Fibroblast of lung (primary cell): ENCODE data around the gene P2RX6. TPM values are rescaled to one million over a fixed set of nuclear protein-coding genes. Genes with fewer than 3 reads are reported as not detected.

Experiments
- DNase-seq, 2 donors: peaks; one replicate each; pipeline versions ENCODE4 v3.0.0 to v3.0.0-alpha.2; 2010; ENCODE audit warnings: low read depth in 2 of 2
- H2AFZ ChIP-seq: 2 replicates; pipeline ENCODE4 v1.5.1; 2012; ENCODE audit warnings: low read length, control low read depth, inconsistent platforms
- H3K27ac ChIP-seq: 2 replicates; pipeline ENCODE4 v1.5.1; 2011; ENCODE audit warnings: low read length, control low read depth; ENCODE audit not compliant: insufficient read depth
- H3K27me3 ChIP-seq: 2 replicates; pipeline ENCODE4 v1.5.1; 2011; ENCODE audit warnings: mild to moderate bottlenecking, low read length; ENCODE audit not compliant: control insufficient read depth, insufficient read depth
- H3K36me3 ChIP-seq: 2 replicates; pipeline ENCODE4 v1.5.1; 2011; ENCODE audit warnings: low read length; ENCODE audit not compliant: control insufficient read depth, insufficient read depth
- H3K4me1 ChIP-seq: 2 replicates; pipeline ENCODE4 v1.5.1; 2011; ENCODE audit warnings: low read length; ENCODE audit not compliant: control insufficient read depth, insufficient read depth; ENCODE audit errors: extremely low read depth
- H3K4me2 ChIP-seq: 2 replicates; pipeline ENCODE4 v1.5.1; 2011; ENCODE audit warnings: low read length, control low read depth; ENCODE audit not compliant: insufficient read depth; ENCODE audit errors: extremely low read depth
- H3K4me3 ChIP-seq, 4 experiments: fragments of 200-600 bp in 1 of 4; sonication (generic) in 1 of 4; replicated peaks in 1 of 4; 2 replicates each; pipeline ENCODE4 v1.5.1; 2011 to 2016; ENCODE audit warnings: low read length in 4 of 4, low read depth in 3 of 4, mild to moderate bottlenecking in 3 of 4, control low read depth in 2 of 4, inconsistent platforms in 1 of 4, mixed read lengths in 1 of 4; ENCODE audit not compliant: insufficient read depth in 1 of 4; ENCODE audit errors: control extremely low read depth in 1 of 4
- H3K79me2 ChIP-seq: 2 replicates; pipeline ENCODE4 v1.5.1; 2012; ENCODE audit warnings: mild to moderate bottlenecking, low read length, inconsistent platforms; ENCODE audit not compliant: control insufficient read depth, insufficient read depth
- H3K9ac ChIP-seq: 2 replicates; pipeline ENCODE4 v1.5.1; 2011; ENCODE audit warnings: mild to moderate bottlenecking, low read length, control low read depth; ENCODE audit not compliant: insufficient read depth
- H3K9me3 ChIP-seq: 2 replicates; pipeline ENCODE4 v1.5.1; 2012; ENCODE audit warnings: low read depth, low read length; ENCODE audit not compliant: control insufficient read depth, insufficient read depth
- H4K20me1 ChIP-seq: 2 replicates; pipeline ENCODE4 v1.5.1; 2011; ENCODE audit warnings: low read length; ENCODE audit not compliant: control insufficient read depth, insufficient read depth; ENCODE audit errors: extremely low read depth
- CTCF ChIP-seq, 2 donors: IDR thresholded peaks in 1 of 2; conservative IDR thresholded peaks in 1 of 2; 1 replicate in 1 of 2; 2 replicates in 1 of 2; pipeline ENCODE4 v1.5.1; 2011 to 2012; ENCODE audit warnings: low read length in 2 of 2, control low read depth in 1 of 2, inconsistent platforms in 1 of 2, low read depth in 1 of 2, mild to moderate bottlenecking in 1 of 2
- EZH2 ChIP-seq: IDR thresholded peaks from 2 replicates; pipeline ENCODE4 v1.5.1; 2012; ENCODE audit warnings: low read length, control low read depth, mild to moderate bottlenecking; ENCODE audit errors: missing control alignments
- polyA plus RNA-seq, 2 donors: library from polyadenylated mRNA; depleted of rRNA in 1 of 2; stranded (reverse) in 1 of 2; unstranded in 1 of 2; fragments of >200 nt; gene quantifications; 2 replicates each; pipeline ENCODE4 v1.2.1, GENCODE V29; 2011 to 2012; ENCODE audit warnings: missing spikeins in 1 of 2
- total RNA-seq: library from RNA; depleted of rRNA; stranded (reverse); fragments of >200 nt; gene quantifications from 2 replicates; pipeline ENCODE4 v1.2.1, GENCODE V29; 2014

P2RX6 gene
- total and polyA plus RNA-seq, 2 donors (not counting 1 experiment from before 2014, with no cell fraction given), result 3.6 to 17.8 TPM

DNA sequence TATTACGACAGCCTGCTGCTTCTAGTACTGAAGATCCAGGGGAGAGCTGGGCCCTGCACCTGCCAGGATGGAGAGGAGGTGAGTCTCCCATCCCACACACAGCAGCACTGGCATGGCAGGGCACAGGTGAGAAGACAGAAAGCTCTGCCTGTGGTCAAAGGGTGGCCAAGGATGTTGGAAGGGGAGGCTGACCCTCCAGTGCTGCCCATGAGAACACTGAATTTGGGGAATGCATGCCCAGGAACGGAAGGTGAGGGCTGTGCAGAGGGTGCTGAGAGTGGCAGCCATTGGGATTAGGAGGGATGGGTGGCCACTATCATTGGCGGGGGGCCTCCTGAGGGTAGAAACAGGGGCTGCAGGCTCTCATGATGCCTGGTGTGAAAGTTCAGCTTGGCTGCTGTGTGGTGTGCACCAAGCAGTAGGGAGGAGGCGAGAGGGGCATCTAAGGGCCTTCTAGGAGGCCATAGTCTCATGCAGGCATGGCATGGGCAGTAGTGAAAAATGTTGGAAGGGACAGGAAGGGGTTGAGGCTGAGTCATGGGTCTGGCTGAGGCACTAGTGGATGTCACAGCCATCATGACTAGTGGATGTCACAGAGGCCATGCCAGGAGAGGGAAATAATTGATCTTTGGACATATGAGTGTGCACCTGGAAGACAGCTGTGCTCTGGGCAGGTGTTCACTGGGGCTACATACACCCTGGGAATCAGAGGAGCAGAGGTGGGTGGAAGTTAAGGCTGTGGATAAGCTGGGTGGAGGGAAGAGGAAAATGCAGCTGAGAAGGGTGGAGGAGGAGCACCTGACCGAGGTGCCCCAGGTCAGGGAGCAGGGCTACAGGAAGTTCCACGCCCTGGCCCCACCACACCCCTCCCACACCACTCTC lies 28.3 kb downstream of the P2RX6 start:
- no peaks in the 10 kb centered on the region for H3K79me2 ChIP-seq
- DNase-seq, result no peak
- no peak overlapping the region for H3K9ac ChIP-seq
- H3K4me3 ChIP-seq, result no peak overlapping the region
- H4K20me1 ChIP-seq, result no peaks in the 10 kb centered on the region
- no peaks in the 10 kb centered on the region for H3K9me3 ChIP-seq
- no peaks in the 10 kb centered on the region for H3K36me3 ChIP-seq
- no peak for TF ChIP-seq CTCF (conservative IDR thresholded peaks at IDR 0.05 in 1 of 2, IDR thresholded peaks at IDR 0.05 in 1 of 2; ENCODE audit: low read depth in 1 of 2, low read length in 2 of 2)
- no peak for TF ChIP-seq EZH2
- H3K27me3 ChIP-seq, result no peaks in the 10 kb centered on the region
- H3K4me1 ChIP-seq, result peaks cover 35% of the 10 kb centered on the region
- no peak overlapping the region for H2AFZ ChIP-seq
- no peak overlapping the region for H3K27ac ChIP-seq
- no peak overlapping the region for H3K4me2 ChIP-seq

DNA sequence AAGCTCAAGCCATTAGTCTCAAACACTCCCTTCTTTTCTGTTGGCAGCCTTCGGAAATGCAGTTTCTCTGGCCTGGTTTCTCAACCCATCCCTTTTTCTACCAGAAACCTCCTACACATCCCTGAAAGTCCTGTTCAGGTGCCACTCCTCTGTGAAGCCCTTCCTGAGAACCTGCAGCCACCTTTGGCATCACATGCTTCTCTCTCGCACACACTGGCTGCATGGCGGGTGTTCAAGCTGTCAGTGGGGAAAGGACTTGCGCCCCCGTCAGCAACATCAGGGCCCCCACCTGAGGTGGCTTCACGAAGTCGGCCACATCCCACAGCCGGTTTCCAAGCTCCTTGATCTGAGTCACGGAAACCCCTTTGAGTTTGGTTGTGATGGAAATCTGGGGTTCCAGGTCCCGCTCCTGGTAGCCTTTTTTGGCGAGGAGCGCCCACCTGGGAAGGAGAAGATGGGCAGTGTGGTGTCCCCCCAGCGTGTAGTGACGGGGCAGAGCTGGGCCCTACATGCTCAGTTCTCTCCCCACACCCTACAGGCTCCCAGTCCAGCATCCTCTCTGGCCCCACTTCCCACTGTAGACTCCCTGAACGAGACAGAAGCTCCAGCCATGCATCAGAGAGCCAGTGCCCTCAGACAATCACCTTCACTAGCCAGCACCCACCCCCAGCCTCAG lies 29.0 kb downstream of the P2RX6 start:
- Histone ChIP-seq H2AFZ (no peak overlapping the region), H3K36me3 (no peaks in the 10 kb centered on the region), H3K9ac (peak overlapping the region; percentile 31), H3K9me3 (no peaks in the 10 kb centered on the region), H4K20me1 (no peaks in the 10 kb centered on the region), H3K79me2 (no peaks in the 10 kb centered on the region), H3K27ac (peak overlapping the region; percentile 93), H3K4me3 (peak overlapping the region in 1 of 4 experiments; percentile 36), H3K27me3 (no peaks in the 10 kb centered on the region), H3K4me2 (no peak overlapping the region), H3K4me1 (peaks cover 30% of the 10 kb centered on the region)
- TF ChIP-seq CTCF (conservative IDR thresholded peaks at IDR 0.05 in 1 of 2, IDR thresholded peaks at IDR 0.05 in 1 of 2; ENCODE audit: low read depth in 1 of 2, low read length in 2 of 2) (no peak), EZH2 (no peak)
- DNase-seq, result no peak

- peaks cover 30% of the 10 kb centered on the region for H3K4me1 ChIP-seq
- H3K79me2 ChIP-seq, result no peaks in the 10 kb centered on the region
- H3K4me3 ChIP-seq, result peak overlapping the region; percentile 31 to 60 (median 42)
- TF ChIP-seq CTCF (conservative IDR thresholded peaks at IDR 0.05 in 1 of 2, IDR thresholded peaks at IDR 0.05 in 1 of 2; ENCODE audit: low read depth in 1 of 2, low read length in 2 of 2), result no peak
- H3K36me3 ChIP-seq, result no peaks in the 10 kb centered on the region
- DNase-seq, result peak; percentile 57 to 64
- H2AFZ ChIP-seq, result peak overlapping the region; percentile 68
- no peaks in the 10 kb centered on the region for H3K27me3 ChIP-seq
- peak overlapping the region; percentile 81 for H3K9ac ChIP-seq
- peak overlapping the region; percentile 93 for H3K27ac ChIP-seq
- no peaks in the 10 kb centered on the region for H3K9me3 ChIP-seq
- H4K20me1 ChIP-seq, result no peaks in the 10 kb centered on the region
- H3K4me2 ChIP-seq, result peak overlapping the region; percentile 87
Measured at GRCh38 chr22:21044931-21045584, 30.1 kb downstream of the P2RX6 start.
